MM.1S (cell line): Measurements from ENCODE around the gene OR2T1.
"Not testable (repeated sequence)": the region's sequence is repeated elsewhere in the genome, so short reads cannot be mapped to it uniquely, and the experiment has no call there.

ENCODE experiments used
- CTCF ChIP-seq: fragments of 300-600 bp; sonication (generic); IDR thresholded peaks from 2 replicates; pipeline ENCODE4 v1.5.1; 2016; ENCODE audit warnings: antibody characterized with exemption, low read length, mixed read lengths
- EZH2 ChIP-seq: fragments of 300-600 bp; sonication (generic); optimal IDR thresholded peaks from 2 replicates; pipeline ENCODE3; 2017; ENCODE audit warnings: low read depth, mild to moderate bottlenecking, antibody characterized with exemption, low read length, mixed read lengths
- EZH2phosphoT487 ChIP-seq: fragments of 300-600 bp; sonication (generic); IDR thresholded peaks from 2 replicates; pipeline ENCODE4 v1.6.1; 2018; ENCODE audit warnings: antibody characterized with exemption, low read length

GRCh38 chr1:248436303-248436702, 33.5 kb downstream of the OR2T1 start:
- TF ChIP-seq CTCF, EZH2, EZH2phosphoT487: not testable (repeated sequence)
